ENCODE measurements around the gene MYO1C.

GRCh38 chr17:1484060-1484535 lies 8.4 kb downstream of the MYO1C start:
- no peak for TF ChIP-seq CTCF (IDR thresholded peaks at IDR 0.05)
- TF ChIP-seq POLR2A (IDR thresholded peaks at IDR 0.05) = no peak
